Measurements from ENCODE around the gene DPP10.

DPP10 gene

DNA sequence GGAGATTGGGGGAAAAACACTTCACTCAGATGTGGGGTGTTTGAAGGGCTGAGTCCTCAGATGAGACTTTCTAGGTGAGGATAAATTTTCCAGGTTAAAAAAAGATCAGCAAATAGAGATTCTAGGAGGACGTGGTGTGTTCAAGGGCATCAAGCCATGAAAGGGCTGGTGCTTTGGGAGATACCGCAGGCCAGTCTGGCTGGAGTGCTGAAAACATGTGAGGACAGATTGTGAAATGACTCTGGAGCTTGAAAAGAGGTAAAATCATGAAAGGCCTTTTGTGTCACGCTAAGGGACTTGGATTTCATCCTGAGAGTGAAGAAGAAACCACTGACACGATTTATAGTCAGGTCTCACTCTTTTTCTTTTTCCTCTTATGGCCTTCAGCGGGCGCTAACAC lies 320.5 kb downstream of the DPP10 start:
- no peak for TF ChIP-seq TAF1 (IDR thresholded peaks at IDR 0.05; ENCODE audit: borderline replicate concordance, insufficient read depth, low read length)
- TF ChIP-seq, protein P1, sequence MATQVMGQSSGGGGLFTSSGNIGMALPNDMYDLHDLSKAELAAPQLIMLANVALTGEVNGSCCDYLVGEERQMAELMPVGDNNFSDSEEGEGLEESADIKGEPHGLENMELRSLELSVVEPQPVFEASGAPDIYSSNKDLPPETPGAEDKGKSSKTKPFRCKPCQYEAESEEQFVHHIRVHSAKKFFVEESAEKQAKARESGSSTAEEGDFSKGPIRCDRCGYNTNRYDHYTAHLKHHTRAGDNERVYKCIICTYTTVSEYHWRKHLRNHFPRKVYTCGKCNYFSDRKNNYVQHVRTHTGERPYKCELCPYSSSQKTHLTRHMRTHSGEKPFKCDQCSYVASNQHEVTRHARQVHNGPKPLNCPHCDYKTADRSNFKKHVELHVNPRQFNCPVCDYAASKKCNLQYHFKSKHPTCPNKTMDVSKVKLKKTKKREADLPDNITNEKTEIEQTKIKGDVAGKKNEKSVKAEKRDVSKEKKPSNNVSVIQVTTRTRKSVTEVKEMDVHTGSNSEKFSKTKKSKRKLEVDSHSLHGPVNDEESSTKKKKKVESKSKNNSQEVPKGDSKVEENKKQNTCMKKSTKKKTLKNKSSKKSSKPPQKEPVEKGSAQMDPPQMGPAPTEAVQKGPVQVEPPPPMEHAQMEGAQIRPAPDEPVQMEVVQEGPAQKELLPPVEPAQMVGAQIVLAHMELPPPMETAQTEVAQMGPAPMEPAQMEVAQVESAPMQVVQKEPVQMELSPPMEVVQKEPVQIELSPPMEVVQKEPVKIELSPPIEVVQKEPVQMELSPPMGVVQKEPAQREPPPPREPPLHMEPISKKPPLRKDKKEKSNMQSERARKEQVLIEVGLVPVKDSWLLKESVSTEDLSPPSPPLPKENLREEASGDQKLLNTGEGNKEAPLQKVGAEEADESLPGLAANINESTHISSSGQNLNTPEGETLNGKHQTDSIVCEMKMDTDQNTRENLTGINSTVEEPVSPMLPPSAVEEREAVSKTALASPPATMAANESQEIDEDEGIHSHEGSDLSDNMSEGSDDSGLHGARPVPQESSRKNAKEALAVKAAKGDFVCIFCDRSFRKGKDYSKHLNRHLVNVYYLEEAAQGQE (IDR thresholded peaks at IDR 0.05; ENCODE audit: insufficient read depth in 1 of 2, low read depth in 2 of 2, low read length in 2 of 2) = no peak
- TF ChIP-seq POLR2AphosphoS5 (IDR thresholded peaks at IDR 0.05; ENCODE audit: low read depth, low read length) = no peak
- no peak for TF ChIP-seq FOXP2 (optimal IDR thresholded peaks at IDR 0.05; ENCODE audit: borderline replicate concordance, extremely low read depth, extremely low read length, insufficient read depth)
- TF ChIP-seq SIN3A (IDR thresholded peaks at IDR 0.05; ENCODE audit: borderline replicate concordance, insufficient read depth, low read length) = no peak

DNA sequence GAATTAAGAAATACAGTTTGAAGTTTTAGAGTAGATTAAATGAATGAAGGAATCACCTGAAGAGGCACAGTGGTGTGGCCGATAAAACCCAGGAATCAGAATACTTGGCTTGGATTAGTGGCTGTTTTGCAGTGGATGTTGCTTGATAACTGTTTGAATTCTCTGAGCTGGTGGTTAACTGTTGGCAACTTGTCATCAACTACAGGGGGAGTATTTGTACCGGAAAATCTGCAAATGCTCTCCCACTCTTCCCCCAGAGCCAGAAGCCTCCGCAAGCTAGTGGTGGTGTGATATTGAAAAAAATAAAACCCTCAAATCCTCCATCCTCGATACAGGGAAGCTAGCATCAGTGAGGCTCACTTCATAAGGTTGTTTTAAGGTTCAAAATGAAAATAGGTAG lies 326.7 kb downstream of the DPP10 start:
- TF ChIP-seq FOXP2 (optimal IDR thresholded peaks at IDR 0.05; ENCODE audit: borderline replicate concordance, extremely low read depth, extremely low read length, insufficient read depth) (no peak), TAF1 (IDR thresholded peaks at IDR 0.05; ENCODE audit: borderline replicate concordance, insufficient read depth, low read length) (no peak), SIN3A (IDR thresholded peaks at IDR 0.05; ENCODE audit: borderline replicate concordance, insufficient read depth, low read length) (no peak), POLR2AphosphoS5 (IDR thresholded peaks at IDR 0.05; ENCODE audit: low read depth, low read length) (no peak)
- TF ChIP-seq, protein P1 (IDR thresholded peaks at IDR 0.05; ENCODE audit: insufficient read depth in 1 of 2, low read depth in 2 of 2, low read length in 2 of 2) = no peak

DNA sequence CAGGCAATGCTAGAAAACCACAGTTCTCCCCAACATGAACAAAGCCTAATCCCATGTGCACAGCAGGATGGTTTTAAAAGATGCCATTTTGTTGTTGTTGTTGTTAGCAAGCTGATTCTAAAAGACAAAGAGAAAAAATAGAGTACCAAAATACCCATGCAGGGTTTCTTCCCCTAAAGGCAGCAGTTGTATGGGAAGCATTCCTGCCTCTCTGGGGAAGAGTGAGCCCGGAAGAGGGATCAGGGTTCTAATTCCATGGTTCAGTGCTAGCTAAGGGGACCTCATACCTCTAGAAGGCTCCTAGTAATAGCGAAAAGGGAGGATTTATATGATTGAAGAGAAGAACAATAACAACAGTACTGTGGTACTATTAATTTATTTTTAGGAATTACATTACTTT lies 327.6 kb downstream of the DPP10 start:
- TF ChIP-seq SIN3A (IDR thresholded peaks at IDR 0.05; ENCODE audit: borderline replicate concordance, insufficient read depth, low read length) (no peak), POLR2AphosphoS5 (IDR thresholded peaks at IDR 0.05; ENCODE audit: low read depth, low read length) (no peak), TAF1 (IDR thresholded peaks at IDR 0.05; ENCODE audit: borderline replicate concordance, insufficient read depth, low read length) (no peak), FOXP2 (optimal IDR thresholded peaks at IDR 0.05; ENCODE audit: borderline replicate concordance, extremely low read depth, extremely low read length, insufficient read depth) (no peak)
- TF ChIP-seq, protein P1 (IDR thresholded peaks at IDR 0.05; ENCODE audit: insufficient read depth in 1 of 2, low read depth in 2 of 2, low read length in 2 of 2) = no peak

DNA sequence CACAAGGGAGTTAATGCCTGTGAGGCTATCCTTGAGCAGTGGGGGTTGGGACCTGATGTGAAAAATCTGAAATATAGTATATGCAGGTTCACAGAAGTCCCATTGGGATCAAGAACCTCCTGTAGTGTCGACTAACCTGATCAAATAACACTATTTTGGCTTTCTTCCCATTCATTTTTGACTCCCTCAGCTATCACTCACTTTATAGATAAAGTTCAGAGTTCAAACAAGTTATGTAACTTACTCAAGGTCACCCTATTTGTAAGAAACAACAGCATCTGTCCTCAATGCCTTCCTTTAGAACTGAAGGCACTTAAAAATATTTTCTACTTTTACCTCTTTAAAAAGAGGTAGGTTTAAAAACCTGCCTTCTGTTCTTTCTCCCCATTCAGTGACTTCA lies 341.6 kb downstream of the DPP10 start:
- TF ChIP-seq SIN3A (IDR thresholded peaks at IDR 0.05; ENCODE audit: borderline replicate concordance, insufficient read depth, low read length) = no peak
- no peak for TF ChIP-seq POLR2AphosphoS5 (IDR thresholded peaks at IDR 0.05; ENCODE audit: low read depth, low read length)
- TF ChIP-seq, protein P1 (IDR thresholded peaks at IDR 0.05; ENCODE audit: insufficient read depth in 1 of 2, low read depth in 2 of 2, low read length in 2 of 2) = no peak
- TF ChIP-seq TAF1 (IDR thresholded peaks at IDR 0.05; ENCODE audit: borderline replicate concordance, insufficient read depth, low read length) = no peak
- no peak for TF ChIP-seq FOXP2 (optimal IDR thresholded peaks at IDR 0.05; ENCODE audit: borderline replicate concordance, extremely low read depth, extremely low read length, insufficient read depth)
